Keratinocyte (primary cell): Measurements from ENCODE around the gene AIRE.

Source experiments
- CTCF ChIP-seq, 3 experiments: IDR thresholded peaks in 1 of 3; conservative IDR thresholded peaks in 1 of 3; optimal IDR thresholded peaks in 1 of 3; 2 replicates in 2 of 3; 3 replicates in 1 of 3; pipeline versions ENCODE3 to v1.5.1; 2011; ENCODE audit warnings: low read length in 3 of 3, mild to moderate bottlenecking in 3 of 3, moderate library complexity in 2 of 3, control low read depth in 1 of 3, inconsistent platforms in 1 of 3; ENCODE audit not compliant: insufficient read depth in 2 of 3; ENCODE audit errors: extremely low read depth in 1 of 3
- EZH2 ChIP-seq: IDR thresholded peaks from one replicate; pipeline ENCODE4 v1.6.1; 2012; ENCODE audit warnings: inconsistent platforms, mild to moderate bottlenecking, low read length, moderate library complexity

GRCh38 chr21:44255511-44255981 is 30.1 kb upstream of the AIRE start:
- no peak for TF ChIP-seq CTCF (optimal IDR thresholded peaks at IDR 0.05 in 1 of 3, IDR thresholded peaks at IDR 0.05 in 1 of 3, conservative IDR thresholded peaks at IDR 0.05 in 1 of 3; ENCODE audit: extremely low read depth in 1 of 3, insufficient read depth in 2 of 3, low read length in 3 of 3)
- no peak for TF ChIP-seq EZH2
